ENCODE results near the gene ABCC6.
"Not testable (repeated sequence)": the region's sequence is repeated elsewhere in the genome, so short reads cannot be mapped to it uniquely, and the experiment has no call there.

DNA sequence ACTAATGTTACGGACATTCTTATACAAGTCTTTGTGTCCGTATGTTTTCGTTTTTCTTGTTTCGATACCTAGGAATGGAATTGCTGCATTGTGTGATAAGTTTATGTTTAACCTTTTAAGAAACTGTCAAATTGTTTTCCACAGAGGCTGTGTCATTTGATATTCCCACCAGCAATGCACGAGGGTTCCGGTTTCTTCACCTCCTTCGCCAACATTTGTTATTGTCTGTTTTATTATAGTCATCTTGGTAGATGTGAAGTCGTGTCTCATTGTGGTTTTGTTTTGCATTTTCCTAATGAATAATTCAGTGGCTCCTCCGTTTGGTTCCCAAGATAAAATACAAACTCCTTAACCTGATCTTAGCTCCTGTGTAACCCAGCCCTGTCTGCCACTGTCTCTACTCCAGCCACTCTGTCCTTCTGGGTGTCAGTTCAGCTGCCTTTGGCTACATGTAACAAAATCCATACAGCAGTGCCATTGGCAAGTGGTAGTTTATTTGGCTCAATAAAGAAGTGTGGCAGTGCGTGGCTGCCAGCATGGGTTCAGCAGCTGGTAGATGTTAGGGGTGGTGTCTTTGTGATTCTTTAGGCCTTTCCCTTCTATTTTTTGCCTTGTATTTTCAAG is 45.0 kb upstream of the ABCC6 start:
- TF ChIP-seq EZH2 (IDR thresholded peaks at IDR 0.05; ENCODE audit: borderline replicate concordance, insufficient read depth, low read length, poor library complexity, severe bottlenecking); RAD21 (conservative IDR thresholded peaks at IDR 0.05); EP300 (conservative IDR thresholded peaks at IDR 0.05; ENCODE audit: poor library complexity, severe bottlenecking); TAF1 (IDR thresholded peaks at IDR 0.05; ENCODE audit: low read depth): not testable (repeated sequence)
- TF ChIP-seq, protein P1, sequence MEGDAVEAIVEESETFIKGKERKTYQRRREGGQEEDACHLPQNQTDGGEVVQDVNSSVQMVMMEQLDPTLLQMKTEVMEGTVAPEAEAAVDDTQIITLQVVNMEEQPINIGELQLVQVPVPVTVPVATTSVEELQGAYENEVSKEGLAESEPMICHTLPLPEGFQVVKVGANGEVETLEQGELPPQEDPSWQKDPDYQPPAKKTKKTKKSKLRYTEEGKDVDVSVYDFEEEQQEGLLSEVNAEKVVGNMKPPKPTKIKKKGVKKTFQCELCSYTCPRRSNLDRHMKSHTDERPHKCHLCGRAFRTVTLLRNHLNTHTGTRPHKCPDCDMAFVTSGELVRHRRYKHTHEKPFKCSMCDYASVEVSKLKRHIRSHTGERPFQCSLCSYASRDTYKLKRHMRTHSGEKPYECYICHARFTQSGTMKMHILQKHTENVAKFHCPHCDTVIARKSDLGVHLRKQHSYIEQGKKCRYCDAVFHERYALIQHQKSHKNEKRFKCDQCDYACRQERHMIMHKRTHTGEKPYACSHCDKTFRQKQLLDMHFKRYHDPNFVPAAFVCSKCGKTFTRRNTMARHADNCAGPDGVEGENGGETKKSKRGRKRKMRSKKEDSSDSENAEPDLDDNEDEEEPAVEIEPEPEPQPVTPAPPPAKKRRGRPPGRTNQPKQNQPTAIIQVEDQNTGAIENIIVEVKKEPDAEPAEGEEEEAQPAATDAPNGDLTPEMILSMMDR (IDR thresholded peaks at IDR 0.05; ENCODE audit: poor library complexity, severe bottlenecking): not testable (repeated sequence)

Measured in neural cell (in vitro differentiated cells).